WTC11 (cell line): ENCODE data around the gene TMTC2.

Experiments used
- AR ChIP-seq: fragments of 250-450 bp; sonication (Bioruptor Pico); IDR thresholded peaks from 2 replicates; pipeline ENCODE4 v1.9.0; 2021; ENCODE audit warnings: mild to moderate bottlenecking
- ATF6 ChIP-seq: sonication (generic); formaldehyde crosslinking; IDR thresholded peaks from 2 replicates; pipeline ENCODE4 v1.8.1; 2023; ENCODE audit warnings: mild to moderate bottlenecking, missing genetic modification reagents
- CREB1 ChIP-seq: sonication (generic); formaldehyde crosslinking; IDR thresholded peaks from 2 replicates; pipeline ENCODE4 v1.8.0; 2023; ENCODE audit warnings: mild to moderate bottlenecking, missing genetic modification reagents
- CTCF ChIP-seq: fragments of 200-600 bp; IDR thresholded peaks from 2 replicates; pipeline ENCODE4 v1.8.0; 2022; ENCODE audit warnings: antibody characterized with exemption
- HMGA2 ChIP-seq: fragments of 250-450 bp; sonication (Bioruptor Pico); IDR thresholded peaks from 2 replicates; pipeline ENCODE4 v1.4.0; 2021; ENCODE audit warnings: mild to moderate bottlenecking, moderate library complexity
- HMGXB4 ChIP-seq: sonication (generic); formaldehyde crosslinking; IDR thresholded peaks from 2 replicates; pipeline ENCODE4 v1.8.1; 2023; ENCODE audit warnings: mild to moderate bottlenecking, moderate library complexity, missing genetic modification reagents
- MAX ChIP-seq: sonication (generic); formaldehyde crosslinking; IDR thresholded peaks from 2 replicates; pipeline ENCODE4 v1.8.0; 2022; ENCODE audit warnings: mild to moderate bottlenecking, missing genetic modification reagents
- SP1 ChIP-seq: sonication (generic); formaldehyde crosslinking; conservative IDR thresholded peaks from 2 replicates; pipeline ENCODE4 v1.8.1; 2022; ENCODE audit warnings: missing genetic modification reagents
- TP53 ChIP-seq: sonication (generic); formaldehyde crosslinking; IDR thresholded peaks from 2 replicates; pipeline ENCODE4 v1.8.1; 2023; ENCODE audit warnings: mild to moderate bottlenecking, missing genetic modification reagents
- ZNF121 ChIP-seq: sonication (generic); formaldehyde crosslinking; IDR thresholded peaks from 2 replicates; pipeline ENCODE4 v1.8.0; 2023; ENCODE audit warnings: missing genetic modification reagents
- ZNF263 ChIP-seq: sonication (generic); formaldehyde crosslinking; IDR thresholded peaks from 2 replicates; pipeline ENCODE4 v1.8.1; 2022; ENCODE audit warnings: low read depth, mild to moderate bottlenecking, moderate library complexity, missing genetic modification reagents

- TF ChIP-seq ZNF263 (CRISPR knock-in tag): no peak
- no peak for TF ChIP-seq ATF6 (CRISPR knock-in tag)
- no peak for TF ChIP-seq CTCF
- TF ChIP-seq MAX (CRISPR knock-in tag): no peak
- no peak for TF ChIP-seq HMGXB4 (CRISPR knock-in tag)
- TF ChIP-seq CREB1: no peak
- TF ChIP-seq TP53 (CRISPR knock-in tag): no peak
- no peak for TF ChIP-seq SP1 (CRISPR knock-in tag)
- no peak for TF ChIP-seq HMGA2 (CRISPR knock-in tag)
- no peak for TF ChIP-seq ZNF121 (CRISPR knock-in tag)
- TF ChIP-seq AR (CRISPR knock-in tag): no peak
Observed at GRCh38 chr12:82805812-82806497, 119.2 kb downstream of the TMTC2 start.
